ENCODE data around the gene JMJD6. TPM values are rescaled to one million over a fixed set of nuclear protein-coding genes. Genes with fewer than 3 reads are reported as not detected.

The JMJD6 gene
- total and polyA plus RNA-seq, 2 experiments from 2014 or later: 11.4 to 12.8 TPM

DNA sequence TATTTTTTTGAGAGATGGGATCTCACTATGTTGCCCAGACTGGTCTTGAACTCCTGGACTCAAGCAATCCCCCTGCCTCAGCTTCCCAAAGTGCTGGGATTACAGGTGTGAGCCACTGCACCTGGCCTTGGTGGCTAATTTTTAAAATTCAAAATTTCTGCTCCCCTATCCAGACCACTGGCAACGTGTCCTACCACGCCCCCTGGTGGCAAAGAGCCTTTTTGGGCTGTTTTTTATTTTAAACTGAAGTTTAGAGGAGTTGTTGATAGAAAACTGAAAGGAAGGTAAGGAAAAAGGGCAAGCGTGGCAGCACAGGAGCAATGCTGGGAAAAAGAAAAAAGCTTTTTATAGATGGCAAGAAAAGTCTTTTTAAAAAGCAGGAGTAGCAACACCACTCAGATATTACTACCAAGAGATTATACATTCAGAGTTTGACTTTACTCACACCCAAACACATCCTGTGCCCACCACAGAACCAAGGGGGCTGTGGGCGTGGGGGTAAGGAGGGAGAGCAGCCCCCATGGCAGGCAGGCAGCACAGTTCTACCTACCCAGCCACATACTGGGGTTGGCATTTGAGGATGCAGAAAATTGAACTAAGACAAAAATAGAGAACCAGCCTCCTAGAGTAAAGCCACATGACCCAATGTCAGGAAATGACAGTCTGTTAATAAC, 11.4 kb downstream of the JMJD6 start:
- Histone ChIP-seq H4K20me1 (replicated peaks; ENCODE audit: insufficient read depth) (peaks cover 4% of the 10 kb centered on the region; the same call in 1 of the 2 replicates), H3K4me2 (no peak overlapping the region), H3K27me3 (ENCODE audit: insufficient read depth) (peaks cover 3% of the 10 kb centered on the region), H3K79me2 (replicated peaks; ENCODE audit: insufficient read depth) (no peaks in the 10 kb centered on the region), H2AFZ (no peak overlapping the region), H3K4me3 (no peak overlapping the region), H3K36me3 (ENCODE audit: insufficient read depth) (peaks cover 22% of the 10 kb centered on the region), H3F3A (replicated peaks; ENCODE audit: low read depth) (peaks cover 6% of the 10 kb centered on the region; the same call in 1 of the 2 replicates), H3K9me2 (ENCODE audit: insufficient read depth) (no peaks in the 10 kb centered on the region), H3K4me1 (ENCODE audit: insufficient read depth) (peaks cover 9% of the 10 kb centered on the region), H3K27ac (ENCODE audit: low read depth) (peak overlapping the region; percentile 4; the same call in 1 of the 2 replicates)
- no peak overlapping the region for H3K4me3 Mint-ChIP-seq
- H3K4me1 Mint-ChIP-seq: peaks cover 12% of the 10 kb centered on the region
- H3K27ac Mint-ChIP-seq: no peak overlapping the region
- H3K27me3 Mint-ChIP-seq (ENCODE audit: insufficient read depth, low read depth, poor library complexity): peaks cover 15% of the 10 kb centered on the region
- peaks cover 37% of the 10 kb centered on the region for H3K36me3 Mint-ChIP-seq (ENCODE audit: low read depth)
- ATAC-seq (peak; percentile 10; the same call in 1 of the 3 replicates), DNase-seq (ENCODE audit: low spot score) (peak; percentile 78)
- H3K9me3 Mint-ChIP-seq: no peaks in the 10 kb centered on the region
- TF ChIP-seq, protein P1, sequence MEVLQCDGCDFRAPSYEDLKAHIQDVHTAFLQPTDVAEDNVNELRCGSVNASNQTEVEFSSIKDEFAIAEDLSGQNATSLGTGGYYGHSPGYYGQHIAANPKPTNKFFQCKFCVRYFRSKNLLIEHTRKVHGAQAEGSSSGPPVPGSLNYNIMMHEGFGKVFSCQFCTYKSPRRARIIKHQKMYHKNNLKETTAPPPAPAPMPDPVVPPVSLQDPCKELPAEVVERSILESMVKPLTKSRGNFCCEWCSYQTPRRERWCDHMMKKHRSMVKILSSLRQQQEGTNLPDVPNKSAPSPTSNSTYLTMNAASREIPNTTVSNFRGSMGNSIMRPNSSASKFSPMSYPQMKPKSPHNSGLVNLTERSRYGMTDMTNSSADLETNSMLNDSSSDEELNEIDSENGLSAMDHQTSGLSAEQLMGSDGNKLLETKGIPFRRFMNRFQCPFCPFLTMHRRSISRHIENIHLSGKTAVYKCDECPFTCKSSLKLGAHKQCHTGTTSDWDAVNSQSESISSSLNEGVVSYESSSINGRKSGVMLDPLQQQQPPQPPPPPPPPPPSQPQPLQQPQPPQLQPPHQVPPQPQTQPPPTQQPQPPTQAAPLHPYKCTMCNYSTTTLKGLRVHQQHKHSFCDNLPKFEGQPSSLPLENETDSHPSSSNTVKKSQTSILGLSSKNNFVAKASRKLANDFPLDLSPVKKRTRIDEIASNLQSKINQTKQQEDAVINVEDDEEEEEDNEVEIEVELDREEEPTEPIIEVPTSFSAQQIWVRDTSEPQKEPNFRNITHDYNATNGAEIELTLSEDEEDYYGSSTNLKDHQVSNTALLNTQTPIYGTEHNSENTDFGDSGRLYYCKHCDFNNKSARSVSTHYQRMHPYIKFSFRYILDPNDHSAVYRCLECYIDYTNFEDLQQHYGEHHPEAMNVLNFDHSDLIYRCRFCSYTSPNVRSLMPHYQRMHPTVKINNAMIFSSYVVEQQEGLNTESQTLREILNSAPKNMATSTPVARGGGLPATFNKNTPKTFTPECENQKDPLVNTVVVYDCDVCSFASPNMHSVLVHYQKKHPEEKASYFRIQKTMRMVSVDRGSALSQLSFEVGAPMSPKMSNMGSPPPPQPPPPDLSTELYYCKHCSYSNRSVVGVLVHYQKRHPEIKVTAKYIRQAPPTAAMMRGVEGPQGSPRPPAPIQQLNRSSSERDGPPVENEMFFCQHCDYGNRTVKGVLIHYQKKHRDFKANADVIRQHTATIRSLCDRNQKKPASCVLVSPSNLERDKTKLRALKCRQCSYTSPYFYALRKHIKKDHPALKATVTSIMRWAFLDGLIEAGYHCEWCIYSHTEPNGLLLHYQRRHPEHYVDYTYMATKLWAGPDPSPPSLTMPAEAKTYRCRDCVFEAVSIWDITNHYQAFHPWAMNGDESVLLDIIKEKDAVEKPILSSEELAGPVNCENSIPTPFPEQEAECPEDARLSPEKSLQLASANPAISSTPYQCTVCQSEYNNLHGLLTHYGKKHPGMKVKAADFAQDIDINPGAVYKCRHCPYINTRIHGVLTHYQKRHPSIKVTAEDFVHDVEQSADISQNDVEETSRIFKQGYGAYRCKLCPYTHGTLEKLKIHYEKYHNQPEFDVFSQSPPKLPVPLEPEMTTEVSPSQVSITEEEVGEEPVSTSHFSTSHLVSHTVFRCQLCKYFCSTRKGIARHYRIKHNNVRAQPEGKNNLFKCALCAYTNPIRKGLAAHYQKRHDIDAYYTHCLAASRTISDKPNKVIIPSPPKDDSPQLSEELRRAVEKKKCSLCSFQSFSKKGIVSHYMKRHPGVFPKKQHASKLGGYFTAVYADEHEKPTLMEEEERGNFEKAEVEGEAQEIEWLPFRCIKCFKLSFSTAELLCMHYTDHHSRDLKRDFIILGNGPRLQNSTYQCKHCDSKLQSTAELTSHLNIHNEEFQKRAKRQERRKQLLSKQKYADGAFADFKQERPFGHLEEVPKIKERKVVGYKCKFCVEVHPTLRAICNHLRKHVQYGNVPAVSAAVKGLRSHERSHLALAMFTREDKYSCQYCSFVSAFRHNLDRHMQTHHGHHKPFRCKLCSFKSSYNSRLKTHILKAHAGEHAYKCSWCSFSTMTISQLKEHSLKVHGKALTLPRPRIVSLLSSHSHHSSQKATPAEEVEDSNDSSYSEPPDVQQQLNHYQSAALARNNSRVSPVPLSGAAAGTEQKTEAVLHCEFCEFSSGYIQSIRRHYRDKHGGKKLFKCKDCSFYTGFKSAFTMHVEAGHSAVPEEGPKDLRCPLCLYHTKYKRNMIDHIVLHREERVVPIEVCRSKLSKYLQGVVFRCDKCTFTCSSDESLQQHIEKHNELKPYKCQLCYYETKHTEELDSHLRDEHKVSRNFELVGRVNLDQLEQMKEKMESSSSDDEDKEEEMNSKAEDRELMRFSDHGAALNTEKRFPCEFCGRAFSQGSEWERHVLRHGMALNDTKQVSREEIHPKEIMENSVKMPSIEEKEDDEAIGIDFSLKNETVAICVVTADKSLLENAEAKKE (CRISPR knock-in tag; IDR thresholded peaks at IDR 0.05): no peak
- TF ChIP-seq, protein P2, sequence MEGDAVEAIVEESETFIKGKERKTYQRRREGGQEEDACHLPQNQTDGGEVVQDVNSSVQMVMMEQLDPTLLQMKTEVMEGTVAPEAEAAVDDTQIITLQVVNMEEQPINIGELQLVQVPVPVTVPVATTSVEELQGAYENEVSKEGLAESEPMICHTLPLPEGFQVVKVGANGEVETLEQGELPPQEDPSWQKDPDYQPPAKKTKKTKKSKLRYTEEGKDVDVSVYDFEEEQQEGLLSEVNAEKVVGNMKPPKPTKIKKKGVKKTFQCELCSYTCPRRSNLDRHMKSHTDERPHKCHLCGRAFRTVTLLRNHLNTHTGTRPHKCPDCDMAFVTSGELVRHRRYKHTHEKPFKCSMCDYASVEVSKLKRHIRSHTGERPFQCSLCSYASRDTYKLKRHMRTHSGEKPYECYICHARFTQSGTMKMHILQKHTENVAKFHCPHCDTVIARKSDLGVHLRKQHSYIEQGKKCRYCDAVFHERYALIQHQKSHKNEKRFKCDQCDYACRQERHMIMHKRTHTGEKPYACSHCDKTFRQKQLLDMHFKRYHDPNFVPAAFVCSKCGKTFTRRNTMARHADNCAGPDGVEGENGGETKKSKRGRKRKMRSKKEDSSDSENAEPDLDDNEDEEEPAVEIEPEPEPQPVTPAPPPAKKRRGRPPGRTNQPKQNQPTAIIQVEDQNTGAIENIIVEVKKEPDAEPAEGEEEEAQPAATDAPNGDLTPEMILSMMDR (conservative IDR thresholded peaks at IDR 0.05; ENCODE audit: low read depth in 2 of 2): peak; percentile 80 to 95

Measured in GM23338 (cell line).